ENCODE results near the gene HTR2A.

The HTR2A gene

GRCh38 chr13:46896341-46897137 lies at the start of gene HTR2A:
Gene HTR2A (minus strand): TSS chr13:46897053. CDS start chr13:46895906, 1,147 bp downstream.
- DNase-seq = no peak

- no peak for DNase-seq
Measured at GRCh38 chr13:46936525-46936924, 39.7 kb upstream of the HTR2A start.

GRCh38 chr13:46934749-46935148 lies 37.9 kb upstream of the HTR2A start:
- no peak for DNase-seq

GRCh38 chr13:46926916-46927590 lies 30.2 kb upstream of the HTR2A start:
- no peak for DNase-seq

- no peak for DNase-seq
Measured at GRCh38 chr13:46925486-46925885, 28.6 kb upstream of the HTR2A start.

GRCh38 chr13:46914341-46914740 lies 17.5 kb upstream of the HTR2A start:
- DNase-seq = no peak

DNA sequence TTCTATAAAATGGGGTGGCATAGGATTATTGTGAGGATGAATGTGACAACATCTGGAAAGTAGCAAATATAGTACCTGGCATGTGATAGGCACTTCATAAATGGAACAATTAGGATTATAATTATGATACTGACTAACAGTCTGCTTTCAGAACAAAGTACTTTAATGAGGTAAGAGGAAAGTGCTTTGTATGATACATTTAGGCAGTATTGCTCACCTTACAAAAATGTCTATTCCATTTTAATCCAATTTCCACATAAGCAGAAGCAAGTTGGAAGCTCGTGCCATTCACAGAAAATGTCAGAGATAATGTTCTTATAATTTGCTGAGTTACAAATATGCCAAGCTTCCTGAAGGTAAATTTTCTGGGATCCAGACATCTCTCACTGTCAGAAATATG lies 16.9 kb upstream of the HTR2A start:
- no peak for DNase-seq

DNA sequence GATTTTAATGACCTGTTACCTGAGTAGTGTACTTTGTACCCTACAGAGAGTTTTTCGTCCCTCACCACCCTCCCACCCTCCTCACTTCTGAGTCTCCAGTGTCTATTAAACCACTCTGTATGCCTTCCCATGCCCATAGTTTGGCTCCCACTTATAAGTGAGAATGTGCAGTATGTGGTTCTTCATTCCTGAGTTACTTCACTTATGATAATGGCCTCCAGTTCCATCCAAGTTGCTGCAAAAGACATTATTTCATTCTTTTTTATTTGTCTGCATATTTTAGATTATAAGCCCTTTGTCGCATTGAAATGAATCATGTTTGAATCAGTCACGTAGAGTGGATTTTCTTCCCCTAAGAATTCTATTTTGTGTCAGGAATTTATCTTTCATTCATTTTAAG lies 12.2 kb upstream of the HTR2A start:
- DNase-seq = no peak

- DNase-seq = no peak
Measured at GRCh38 chr13:46908501-46908900, 11.6 kb upstream of the HTR2A start.

DNA sequence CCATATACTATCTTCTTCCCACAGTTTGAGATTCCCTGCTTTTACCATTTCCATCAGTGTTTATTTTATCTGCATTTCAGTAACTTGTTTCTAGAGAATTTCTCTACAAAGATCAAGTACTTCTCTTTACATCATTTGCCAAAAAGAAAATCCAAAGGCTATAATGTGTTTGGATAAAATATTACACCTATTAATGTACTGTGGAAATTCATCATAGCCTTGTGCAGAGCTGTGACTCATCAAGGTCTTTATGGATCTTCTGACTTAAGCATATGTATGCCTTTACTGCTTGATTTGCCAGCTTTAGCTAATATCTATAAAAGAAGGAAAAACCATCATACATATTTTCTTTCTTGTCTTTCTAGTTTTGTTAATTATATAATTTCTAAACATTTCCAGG lies 9.6 kb upstream of the HTR2A start:
- DNase-seq = no peak

- no peak for DNase-seq
Measured at GRCh38 chr13:46905249-46905648, 8.4 kb upstream of the HTR2A start.

GRCh38 chr13:46903748-46904147 lies 6.9 kb upstream of the HTR2A start:
- DNase-seq = no peak

DNA sequence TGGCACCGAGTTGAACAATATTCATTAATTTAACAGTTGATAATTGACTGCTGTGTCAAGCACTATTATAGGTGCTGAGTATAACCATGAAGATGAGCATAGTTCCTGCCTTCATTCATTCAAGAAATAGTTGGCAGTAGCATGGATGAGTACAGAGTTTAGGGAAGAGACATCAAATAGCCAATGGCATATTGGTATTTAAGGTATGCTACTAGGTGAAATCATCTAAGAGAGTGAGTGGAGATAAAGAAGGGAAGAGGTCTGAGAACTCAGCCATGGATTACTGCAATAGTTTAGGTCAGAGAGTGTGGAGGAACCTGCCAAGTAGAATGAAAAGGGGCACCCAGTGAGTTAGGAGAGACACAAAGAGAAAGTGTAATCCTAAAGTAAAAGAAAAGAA lies 4.9 kb upstream of the HTR2A start:
- no peak for DNase-seq

GRCh38 chr13:46899801-46900200 lies 2.9 kb upstream of the HTR2A start:
- no peak for DNase-seq

DNA sequence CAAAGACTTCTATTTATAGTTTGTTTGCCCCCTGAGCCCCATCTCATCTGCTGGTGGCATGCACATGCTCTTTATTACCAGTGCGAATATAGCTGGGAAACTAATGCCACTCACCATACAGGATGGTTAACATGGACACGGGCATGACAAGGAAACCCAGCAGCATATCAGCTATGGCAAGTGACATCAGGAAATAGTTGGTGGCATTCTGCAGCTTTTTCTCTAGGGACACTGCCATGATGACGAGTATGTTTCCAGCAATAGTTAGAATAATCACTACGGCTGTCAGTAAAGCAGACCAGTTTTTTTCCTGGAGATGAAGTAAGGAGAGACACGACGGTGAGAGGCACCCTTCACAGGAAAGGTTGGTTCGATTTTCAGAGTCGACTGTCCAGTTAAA lies 1.5 kb downstream of the HTR2A start:
- DNase-seq = no peak

- DNase-seq = no peak
Measured at GRCh38 chr13:46894568-46894967, 2.3 kb downstream of the HTR2A start.

DNA sequence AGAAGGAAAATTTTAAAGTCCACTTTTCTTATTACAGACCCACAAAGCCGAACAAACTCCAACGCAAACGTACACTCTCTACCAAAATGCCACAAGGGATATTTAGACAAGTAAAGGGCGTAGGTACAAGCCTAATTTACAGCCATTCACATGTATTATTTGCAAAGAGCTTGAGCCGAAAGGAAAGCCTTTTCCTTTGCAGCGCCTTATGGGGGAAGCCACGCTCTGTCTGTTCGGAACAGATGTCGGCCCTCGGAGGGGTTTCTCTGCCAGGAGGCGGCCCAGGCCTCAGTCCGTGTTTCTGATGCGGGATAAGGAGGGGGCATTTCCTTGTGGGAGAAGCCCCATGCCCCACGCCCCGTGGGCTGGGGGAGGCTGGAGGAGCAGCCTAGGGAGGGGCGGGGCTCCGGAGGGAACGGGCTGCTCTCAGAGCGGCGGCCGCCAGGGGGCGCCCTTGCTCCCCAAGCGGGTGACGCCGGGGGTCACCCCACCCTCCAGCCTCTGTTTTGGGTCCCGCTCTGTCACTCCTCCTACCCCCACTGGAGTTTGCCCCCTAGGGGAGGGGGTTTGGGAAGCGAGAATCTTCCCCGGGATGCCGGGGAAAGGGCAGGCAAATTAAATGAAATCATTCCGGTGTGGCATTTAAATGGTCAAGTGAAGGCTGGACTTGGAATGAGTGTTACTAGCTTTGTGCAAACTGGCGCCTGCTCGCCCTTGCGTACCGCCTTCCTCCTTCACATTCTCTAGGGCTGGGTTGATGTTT lies 2.9 kb downstream of the HTR2A start:
- DNase-seq = no peak

- DNase-seq = no peak
Measured at GRCh38 chr13:46893221-46893740, 3.6 kb downstream of the HTR2A start.

- no peak for DNase-seq
Measured at GRCh38 chr13:46885018-46885417, 11.8 kb downstream of the HTR2A start.

DNA sequence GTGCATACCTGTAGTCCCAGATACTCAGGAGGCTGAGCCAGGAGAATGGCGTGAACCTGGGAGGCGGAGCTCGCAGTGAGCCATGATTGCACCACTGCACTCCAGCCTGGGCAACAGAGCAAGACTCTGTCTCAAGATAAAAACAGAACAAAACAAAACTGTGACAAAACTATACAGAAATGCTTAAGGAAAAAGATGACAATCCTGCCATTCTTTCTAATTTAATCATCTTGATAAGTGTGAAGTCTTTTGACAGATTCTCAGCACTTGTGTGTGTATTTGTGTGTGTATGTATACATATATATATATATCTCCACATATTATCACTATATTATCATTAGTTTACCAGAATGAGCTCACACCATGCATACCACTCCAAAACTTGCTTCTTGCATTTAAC lies 12.3 kb downstream of the HTR2A start:
- no peak for DNase-seq

GRCh38 chr13:46881621-46882020 lies 15.2 kb downstream of the HTR2A start:
- no peak for DNase-seq

DNA sequence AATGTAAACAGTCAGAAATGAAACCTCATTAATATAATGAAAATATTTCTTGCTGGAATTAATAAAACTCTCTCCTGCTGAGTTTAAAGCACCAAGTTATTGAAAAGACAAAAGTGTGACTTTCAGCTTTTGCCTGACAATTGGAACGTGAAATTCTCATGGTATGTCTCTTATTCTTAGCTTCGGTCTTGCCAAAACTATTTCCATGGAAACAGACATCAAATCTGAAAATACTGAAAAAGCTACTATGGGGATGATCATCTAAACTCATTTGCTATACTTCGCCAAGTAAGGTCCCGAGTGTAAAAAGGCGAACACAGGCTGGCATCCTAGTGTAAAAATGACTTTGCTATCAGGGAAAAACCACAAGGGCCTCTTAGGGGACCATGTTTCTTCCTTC lies 22.8 kb downstream of the HTR2A start:
- DNase-seq = no peak

DNA sequence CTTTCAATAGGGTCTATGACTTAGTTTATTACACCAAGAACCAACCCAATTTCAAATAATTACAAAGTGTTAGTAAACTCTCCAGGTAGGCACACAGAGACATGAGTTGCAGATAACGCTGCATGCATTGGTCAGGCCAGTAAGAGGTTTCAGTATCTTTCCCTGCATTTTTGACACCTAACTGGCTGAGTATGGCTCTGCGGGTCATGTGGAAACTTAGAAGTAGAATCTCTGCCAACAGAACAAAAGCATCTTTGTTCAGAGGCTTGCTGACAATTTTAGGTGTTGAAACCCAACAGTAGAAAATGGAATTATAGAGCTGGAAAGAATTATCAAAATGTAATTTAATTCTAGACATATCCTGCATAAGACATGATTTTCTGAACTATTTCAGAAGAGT lies 25.3 kb downstream of the HTR2A start:
- DNase-seq = no peak

GRCh38 chr13:46868091-46868490 lies 28.8 kb downstream of the HTR2A start:
- DNase-seq = no peak
